ENCODE data around the gene MAP2K3. TPM values are rescaled to one million over a fixed set of nuclear protein-coding genes. Genes with fewer than 3 reads are reported as not detected.

Gene MAP2K3
- total and polyA plus RNA-seq, 2 donors (not counting 1 experiment from before 2014, with no cell fraction given): 23.8 to 80.9 TPM

DNA sequence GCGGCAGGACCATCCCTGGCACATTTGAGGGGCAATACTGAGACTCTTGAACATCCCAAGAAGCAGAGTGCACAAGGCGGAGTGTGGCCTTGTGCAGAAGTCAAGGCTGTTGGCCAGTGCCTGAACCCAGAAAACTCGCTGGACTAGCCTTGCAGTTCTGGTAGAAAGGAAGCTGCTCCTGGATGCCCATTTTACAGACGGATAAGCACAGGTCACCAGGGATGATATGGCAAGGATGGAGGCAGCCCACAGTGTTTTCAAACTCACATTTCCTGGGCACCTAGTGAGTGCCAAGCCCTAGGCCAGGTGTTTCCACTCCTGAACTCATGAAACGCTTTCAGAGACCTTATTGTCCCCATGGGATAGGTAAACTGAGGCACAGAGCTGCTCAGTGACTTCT is 1.7 kb upstream of the MAP2K3 start:
- no peak for TF ChIP-seq EZH2 (IDR thresholded peaks at IDR 0.05; ENCODE audit: low read length, missing control alignments)
- TF ChIP-seq, protein P1, sequence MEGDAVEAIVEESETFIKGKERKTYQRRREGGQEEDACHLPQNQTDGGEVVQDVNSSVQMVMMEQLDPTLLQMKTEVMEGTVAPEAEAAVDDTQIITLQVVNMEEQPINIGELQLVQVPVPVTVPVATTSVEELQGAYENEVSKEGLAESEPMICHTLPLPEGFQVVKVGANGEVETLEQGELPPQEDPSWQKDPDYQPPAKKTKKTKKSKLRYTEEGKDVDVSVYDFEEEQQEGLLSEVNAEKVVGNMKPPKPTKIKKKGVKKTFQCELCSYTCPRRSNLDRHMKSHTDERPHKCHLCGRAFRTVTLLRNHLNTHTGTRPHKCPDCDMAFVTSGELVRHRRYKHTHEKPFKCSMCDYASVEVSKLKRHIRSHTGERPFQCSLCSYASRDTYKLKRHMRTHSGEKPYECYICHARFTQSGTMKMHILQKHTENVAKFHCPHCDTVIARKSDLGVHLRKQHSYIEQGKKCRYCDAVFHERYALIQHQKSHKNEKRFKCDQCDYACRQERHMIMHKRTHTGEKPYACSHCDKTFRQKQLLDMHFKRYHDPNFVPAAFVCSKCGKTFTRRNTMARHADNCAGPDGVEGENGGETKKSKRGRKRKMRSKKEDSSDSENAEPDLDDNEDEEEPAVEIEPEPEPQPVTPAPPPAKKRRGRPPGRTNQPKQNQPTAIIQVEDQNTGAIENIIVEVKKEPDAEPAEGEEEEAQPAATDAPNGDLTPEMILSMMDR (conservative IDR thresholded peaks at IDR 0.05 in 1 of 2, IDR thresholded peaks at IDR 0.05 in 1 of 2; ENCODE audit: low read depth in 1 of 2, low read length in 2 of 2): no peak
- Histone ChIP-seq H3K4me3 (replicated peaks in 1 of 4; ENCODE audit: control extremely low read depth in 1 of 4, insufficient read depth in 1 of 4, low read depth in 3 of 4, low read length in 4 of 4) (no peak overlapping the region), H4K20me1 (ENCODE audit: control insufficient read depth, extremely low read depth, insufficient read depth, low read length) (peaks cover 2% of the 10 kb centered on the region), H3K9me3 (ENCODE audit: control insufficient read depth, insufficient read depth, low read depth, low read length) (no peaks in the 10 kb centered on the region), H3K4me1 (ENCODE audit: control insufficient read depth, extremely low read depth, insufficient read depth, low read length) (peaks cover 34% of the 10 kb centered on the region), H3K9ac (ENCODE audit: insufficient read depth, low read length) (no peak overlapping the region), H2AFZ (ENCODE audit: low read length) (no peak overlapping the region), H3K36me3 (ENCODE audit: control insufficient read depth, insufficient read depth, low read length) (peaks cover 4% of the 10 kb centered on the region), H3K79me2 (ENCODE audit: control insufficient read depth, insufficient read depth, low read length) (peaks cover 30% of the 10 kb centered on the region), H3K27me3 (ENCODE audit: control insufficient read depth, insufficient read depth, low read length) (no peaks in the 10 kb centered on the region), H3K4me2 (ENCODE audit: extremely low read depth, insufficient read depth, low read length) (peak overlapping the region; percentile 7), H3K27ac (ENCODE audit: insufficient read depth, low read length) (peak overlapping the region; percentile 96)
- DNase-seq (ENCODE audit: low read depth in 2 of 2): no peak

- Histone ChIP-seq H3K27me3 (ENCODE audit: control insufficient read depth, insufficient read depth, low read length) (no peaks in the 10 kb centered on the region), H3K36me3 (ENCODE audit: control insufficient read depth, insufficient read depth, low read length) (peaks cover 4% of the 10 kb centered on the region), H2AFZ (ENCODE audit: low read length) (no peak overlapping the region), H4K20me1 (ENCODE audit: control insufficient read depth, extremely low read depth, insufficient read depth, low read length) (peaks cover 2% of the 10 kb centered on the region), H3K4me1 (ENCODE audit: control insufficient read depth, extremely low read depth, insufficient read depth, low read length) (peaks cover 41% of the 10 kb centered on the region), H3K27ac (ENCODE audit: insufficient read depth, low read length) (peak overlapping the region; percentile 96), H3K79me2 (ENCODE audit: control insufficient read depth, insufficient read depth, low read length) (peaks cover 38% of the 10 kb centered on the region), H3K9me3 (ENCODE audit: control insufficient read depth, insufficient read depth, low read depth, low read length) (no peaks in the 10 kb centered on the region), H3K4me3 (replicated peaks in 1 of 4; ENCODE audit: control extremely low read depth in 1 of 4, insufficient read depth in 1 of 4, low read depth in 3 of 4, low read length in 4 of 4) (peak overlapping the region; percentile 26 to 59 (median 38)), H3K4me2 (ENCODE audit: extremely low read depth, insufficient read depth, low read length) (peak overlapping the region; percentile 61), H3K9ac (ENCODE audit: insufficient read depth, low read length) (peak overlapping the region; percentile 68)
- peak; percentile 58 for DNase-seq (ENCODE audit: low read depth in 2 of 2)
- TF ChIP-seq EZH2 (IDR thresholded peaks at IDR 0.05; ENCODE audit: low read length, missing control alignments): no peak
- TF ChIP-seq, protein P1 (conservative IDR thresholded peaks at IDR 0.05 in 1 of 2, IDR thresholded peaks at IDR 0.05 in 1 of 2; ENCODE audit: low read depth in 1 of 2, low read length in 2 of 2): no peak
Measured at GRCh38 chr17:21283482-21284318, 811 bp upstream of the MAP2K3 start.

GRCh38 chr17:21285164-21286065 is 904 bp downstream of the MAP2K3 start:
- peak overlapping the region; percentile 94 for H3K9ac ChIP-seq (ENCODE audit: insufficient read depth, low read length)
- H3K9me3 ChIP-seq (ENCODE audit: control insufficient read depth, insufficient read depth, low read depth, low read length): no peaks in the 10 kb centered on the region
- TF ChIP-seq EZH2 (IDR thresholded peaks at IDR 0.05; ENCODE audit: low read length, missing control alignments): no peak
- TF ChIP-seq, protein P1 (conservative IDR thresholded peaks at IDR 0.05 in 1 of 2, IDR thresholded peaks at IDR 0.05 in 1 of 2; ENCODE audit: low read depth in 1 of 2, low read length in 2 of 2): no peak

More at GRCh38 chr17:21285164-21286065, 904 bp downstream of the MAP2K3 start:
- H3K79me2 ChIP-seq (ENCODE audit: control insufficient read depth, insufficient read depth, low read length): peaks cover 55% of the 10 kb centered on the region
- H4K20me1 ChIP-seq (ENCODE audit: control insufficient read depth, extremely low read depth, insufficient read depth, low read length): peaks cover 2% of the 10 kb centered on the region
- no peak overlapping the region for H2AFZ ChIP-seq (ENCODE audit: low read length)
- peak overlapping the region; percentile 87 for H3K4me2 ChIP-seq (ENCODE audit: extremely low read depth, insufficient read depth, low read length)
- DNase-seq (ENCODE audit: low read depth in 2 of 2): peak; percentile 38 to 57
- H3K27ac ChIP-seq (ENCODE audit: insufficient read depth, low read length): peak overlapping the region; percentile 96
- peak overlapping the region; percentile 87 to 99 (median 94) for H3K4me3 ChIP-seq (replicated peaks in 1 of 4; ENCODE audit: control extremely low read depth in 1 of 4, insufficient read depth in 1 of 4, low read depth in 3 of 4, low read length in 4 of 4)
- peaks cover 4% of the 10 kb centered on the region for H3K36me3 ChIP-seq (ENCODE audit: control insufficient read depth, insufficient read depth, low read length)
- peaks cover 48% of the 10 kb centered on the region for H3K4me1 ChIP-seq (ENCODE audit: control insufficient read depth, extremely low read depth, insufficient read depth, low read length)
- H3K27me3 ChIP-seq (ENCODE audit: control insufficient read depth, insufficient read depth, low read length): no peaks in the 10 kb centered on the region
